Glomerular visceral epithelial cell (primary cell): ENCODE measurements around the gene SGIP1.

Experiments used
- DNase-seq: peaks from one replicate; pipeline ENCODE4 v3.0.0-alpha.2; 2016; ENCODE audit errors: extremely low spot score

SGIP1 gene

GRCh38 chr1:66521721-66522365, 12.1 kb upstream of the SGIP1 start:
- peak; percentile 36 for DNase-seq

DNA sequence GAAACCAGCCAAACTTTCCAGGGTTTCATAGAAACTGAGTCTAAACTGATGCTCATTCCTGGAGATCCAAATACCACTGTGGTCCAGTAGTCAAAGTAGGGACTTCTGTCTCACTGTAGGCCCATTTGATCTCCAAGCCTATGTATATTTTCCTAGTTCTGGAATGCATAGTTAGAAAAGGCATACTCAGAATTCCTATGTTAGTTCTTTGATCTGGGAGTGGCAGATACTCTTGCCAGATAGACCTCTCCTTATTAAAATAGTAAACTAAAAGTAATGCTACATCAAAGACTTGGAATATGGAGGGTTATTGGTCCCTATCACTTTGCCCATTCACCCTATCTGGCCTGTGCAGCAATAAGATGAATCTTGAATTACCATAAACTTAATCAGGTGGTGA, 10.4 kb upstream of the SGIP1 start:
- no peak for DNase-seq

GRCh38 chr1:66525086-66525485, 8.9 kb upstream of the SGIP1 start:
- no peak for DNase-seq

- DNase-seq, result no peak
These were observed 7.9 kb upstream of the SGIP1 start for GRCh38 chr1:66526036-66526435.

- DNase-seq, result no peak
These were observed 7.0 kb upstream of the SGIP1 start for GRCh38 chr1:66526991-66527390.

- DNase-seq, result no peak
These were observed 6.3 kb upstream of the SGIP1 start for GRCh38 chr1:66527686-66528085.

DNA sequence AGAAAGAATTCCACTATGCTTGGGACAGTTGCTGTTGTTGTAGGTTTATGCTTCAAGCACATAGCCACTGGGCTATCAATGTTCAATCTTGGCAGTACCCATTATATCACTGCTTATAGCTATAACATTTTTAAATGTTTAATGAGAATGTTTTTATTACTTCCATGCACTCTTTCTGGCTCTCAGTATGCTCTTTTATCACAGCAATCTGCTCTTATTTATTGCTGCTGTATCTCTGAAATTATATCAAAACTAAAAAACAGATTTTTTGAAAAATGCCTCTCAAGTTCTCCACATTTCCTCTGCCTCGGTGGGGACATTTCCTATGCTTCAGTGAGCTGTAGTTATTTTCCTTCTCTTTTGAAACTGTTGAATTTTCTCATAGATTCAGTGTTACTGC, 5.4 kb upstream of the SGIP1 start:
- no peak for DNase-seq

DNA sequence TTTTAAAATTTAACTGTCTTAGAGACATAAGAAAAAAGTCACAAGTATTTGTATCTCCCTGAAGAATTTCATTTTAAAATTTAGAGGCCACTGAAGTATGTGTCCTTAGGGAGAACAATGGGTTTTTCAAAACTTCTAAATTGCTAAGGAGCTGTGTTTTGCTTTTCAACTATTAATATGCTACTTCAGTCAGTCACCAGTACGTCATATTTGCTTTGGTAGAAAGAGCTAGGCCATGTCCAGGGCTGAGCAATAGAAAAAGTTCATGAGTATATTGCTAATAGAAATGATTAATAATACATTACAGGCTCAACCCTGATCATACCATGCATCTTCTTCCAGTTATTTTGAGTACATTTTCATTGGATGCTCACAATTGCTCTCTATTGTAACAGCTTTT, 1.7 kb upstream of the SGIP1 start:
- no peak for DNase-seq

- DNase-seq, result peak; percentile 56
These were observed 862 bp upstream of the SGIP1 start for GRCh38 chr1:66532798-66533783.

- DNase-seq, result no peak
These were observed 1.1 kb downstream of the SGIP1 start for GRCh38 chr1:66535061-66535460.

- DNase-seq, result no peak
These were observed 1.9 kb downstream of the SGIP1 start for GRCh38 chr1:66535853-66536252.

DNA sequence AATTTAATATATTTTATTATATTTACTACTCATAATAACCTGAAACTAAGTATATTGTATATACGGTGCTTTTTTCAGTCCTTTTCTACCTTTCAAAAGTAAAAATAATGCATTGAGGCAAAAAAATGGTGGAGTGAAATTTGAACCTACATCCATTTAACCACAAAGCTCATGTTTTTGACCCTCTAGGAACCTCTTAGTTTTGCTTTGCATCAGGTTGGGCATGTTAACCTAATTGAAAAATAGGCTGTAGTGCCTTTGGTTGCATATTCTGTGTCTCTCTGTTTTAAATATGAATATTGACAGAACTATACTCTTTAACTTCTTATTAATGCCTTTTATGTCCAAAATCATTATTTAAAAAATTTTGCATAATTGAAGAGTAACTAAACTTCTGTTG, 3.8 kb downstream of the SGIP1 start:
- DNase-seq, result no peak

- DNase-seq, result no peak
These were observed 5.5 kb downstream of the SGIP1 start for GRCh38 chr1:66539491-66539890.

- DNase-seq, result peak; percentile 27
These were observed 6.6 kb downstream of the SGIP1 start for GRCh38 chr1:66540434-66541032.

DNA sequence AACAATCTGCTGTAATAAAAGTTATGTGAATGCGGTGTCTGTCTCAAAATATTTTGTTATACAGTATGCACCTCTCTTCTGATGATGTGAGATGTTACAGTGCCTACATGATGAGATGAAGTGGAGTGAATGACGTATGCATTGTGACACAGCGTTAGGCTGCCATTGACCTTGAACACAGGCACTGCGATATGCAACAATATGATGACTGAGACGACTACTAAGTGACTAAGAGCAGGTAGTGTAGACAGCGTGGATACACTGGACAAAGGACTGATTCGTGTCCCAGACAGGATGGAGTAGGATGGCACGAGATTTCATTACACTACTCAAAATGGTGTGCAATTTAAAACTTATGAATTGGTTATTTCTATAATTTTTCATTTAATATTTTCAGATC, 8.4 kb downstream of the SGIP1 start:
- no peak for DNase-seq

DNA sequence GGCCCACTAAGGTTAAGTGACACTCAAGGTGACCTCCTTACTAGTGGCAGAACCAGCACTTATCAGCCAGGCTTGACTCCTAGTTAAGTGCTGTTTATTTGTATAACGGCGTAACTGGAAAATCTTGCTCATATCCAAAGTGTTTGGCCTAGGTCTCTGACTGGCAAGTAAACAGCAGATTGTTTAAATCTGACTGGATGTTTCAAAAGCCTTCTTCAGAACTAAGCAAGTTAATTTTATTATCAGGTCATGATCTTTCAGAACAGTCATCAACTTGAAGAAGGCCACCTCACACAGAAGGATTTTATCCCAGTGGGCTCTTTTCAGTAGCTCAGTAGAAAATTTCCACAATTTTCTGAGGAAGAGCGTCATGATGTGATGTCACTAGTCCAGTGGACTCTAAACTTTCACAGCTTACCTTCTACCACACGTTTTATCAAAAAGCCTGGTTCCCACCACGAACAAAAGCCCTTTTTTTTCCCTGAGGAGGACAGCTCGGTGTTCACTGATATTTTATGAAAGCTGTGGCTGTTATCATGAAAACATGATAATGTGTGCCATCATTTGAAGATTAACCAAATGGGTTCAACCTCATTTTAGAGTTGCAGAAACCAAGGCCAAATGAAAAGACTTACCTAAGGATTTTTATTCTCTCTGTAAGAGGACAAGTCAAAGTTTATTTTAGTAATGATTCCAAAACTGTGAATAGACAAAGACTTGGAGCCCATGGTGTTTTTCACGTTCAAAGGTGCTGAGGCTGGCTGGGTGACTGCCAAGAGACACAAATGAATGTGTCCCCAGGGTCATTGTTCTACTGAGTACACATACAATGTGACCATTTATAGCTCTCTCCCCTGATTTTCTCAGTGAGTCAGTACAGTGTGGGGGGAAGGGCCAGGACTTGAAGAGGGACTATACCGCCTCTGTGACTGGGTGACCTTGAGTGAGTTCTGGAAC, 9.1 kb downstream of the SGIP1 start:
- DNase-seq, result no peak

- no peak for DNase-seq
These were observed 12.3 kb downstream of the SGIP1 start for GRCh38 chr1:66546047-66546810.

GRCh38 chr1:66549017-66549416, 15.1 kb downstream of the SGIP1 start:
- DNase-seq, result no peak

GRCh38 chr1:66550243-66550642, 16.3 kb downstream of the SGIP1 start:
- DNase-seq, result no peak

GRCh38 chr1:66552287-66552686, 18.3 kb downstream of the SGIP1 start:
- DNase-seq, result no peak

DNA sequence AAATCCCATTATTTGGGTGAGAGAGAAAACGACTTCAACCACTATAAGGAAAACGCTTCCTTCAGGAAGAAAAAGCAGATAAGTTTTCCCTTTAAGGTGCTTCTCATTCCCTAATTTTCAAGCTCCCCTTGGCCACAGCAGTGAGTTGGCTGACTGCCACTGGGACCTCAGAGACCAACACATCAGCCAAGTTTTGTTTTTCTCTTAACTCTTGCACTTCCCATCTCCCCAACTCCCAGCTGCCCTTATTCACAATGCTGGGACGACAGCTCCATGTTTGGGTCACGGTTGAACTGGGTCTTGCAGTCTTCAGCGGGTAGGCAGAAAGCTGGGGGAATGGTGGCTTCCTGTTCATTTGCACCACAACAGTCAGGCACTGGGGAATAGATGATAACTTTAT, 18.9 kb downstream of the SGIP1 start:
- no peak for DNase-seq
